Measurements from ENCODE around the gene EDN1.
"Not testable (repeated sequence)": the region's sequence is repeated elsewhere in the genome, so short reads cannot be mapped to it uniquely, and the experiment has no call there.

The EDN1 gene

GRCh38 chr6:12294851-12295536 is 4.8 kb downstream of the EDN1 start:
- no peak for FAIRE-seq

DNA sequence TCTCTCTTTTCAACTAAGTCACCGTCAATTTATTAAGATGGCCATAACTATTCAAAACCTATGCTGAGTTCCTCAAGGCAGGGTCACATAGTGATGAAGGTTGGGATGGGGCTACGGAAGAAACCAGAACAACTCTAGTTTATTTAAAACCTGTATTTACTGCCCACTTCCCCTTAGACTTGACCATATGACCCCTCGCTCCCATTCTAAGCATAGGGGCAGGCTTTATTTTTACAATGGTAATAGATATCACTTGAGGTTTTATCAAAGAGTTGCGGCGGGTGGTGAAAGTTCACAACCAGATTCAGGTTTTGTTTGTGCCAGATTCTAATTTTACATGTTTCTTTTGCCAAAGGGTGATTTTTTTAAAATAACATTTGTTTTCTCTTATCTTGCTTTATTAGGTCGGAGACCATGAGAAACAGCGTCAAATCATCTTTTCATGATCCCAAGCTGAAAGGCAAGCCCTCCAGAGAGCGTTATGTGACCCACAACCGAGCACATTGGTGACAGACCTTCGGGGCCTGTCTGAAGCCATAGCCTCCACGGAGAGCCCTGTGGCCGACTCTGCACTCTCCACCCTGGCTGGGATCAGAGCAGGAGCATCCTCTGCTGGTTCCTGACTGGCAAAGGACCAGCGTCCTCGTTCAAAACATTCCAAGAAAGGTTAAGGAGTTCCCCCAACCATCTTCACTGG is 5.5 kb downstream of the EDN1 start:
- no peak for FAIRE-seq

- FAIRE-seq: no peak
These were observed 6.1 kb downstream of the EDN1 start for GRCh38 chr6:12296255-12296573.

DNA sequence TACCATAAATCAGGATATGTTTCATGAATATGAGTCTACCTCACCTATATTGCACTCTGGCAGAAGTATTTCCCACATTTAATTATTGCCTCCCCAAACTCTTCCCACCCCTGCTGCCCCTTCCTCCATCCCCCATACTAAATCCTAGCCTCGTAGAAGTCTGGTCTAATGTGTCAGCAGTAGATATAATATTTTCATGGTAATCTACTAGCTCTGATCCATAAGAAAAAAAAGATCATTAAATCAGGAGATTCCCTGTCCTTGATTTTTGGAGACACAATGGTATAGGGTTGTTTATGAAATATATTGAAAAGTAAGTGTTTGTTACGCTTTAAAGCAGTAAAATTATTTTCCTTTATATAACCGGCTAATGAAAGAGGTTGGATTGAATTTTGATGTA is 6.4 kb downstream of the EDN1 start:
- no peak for FAIRE-seq

DNA sequence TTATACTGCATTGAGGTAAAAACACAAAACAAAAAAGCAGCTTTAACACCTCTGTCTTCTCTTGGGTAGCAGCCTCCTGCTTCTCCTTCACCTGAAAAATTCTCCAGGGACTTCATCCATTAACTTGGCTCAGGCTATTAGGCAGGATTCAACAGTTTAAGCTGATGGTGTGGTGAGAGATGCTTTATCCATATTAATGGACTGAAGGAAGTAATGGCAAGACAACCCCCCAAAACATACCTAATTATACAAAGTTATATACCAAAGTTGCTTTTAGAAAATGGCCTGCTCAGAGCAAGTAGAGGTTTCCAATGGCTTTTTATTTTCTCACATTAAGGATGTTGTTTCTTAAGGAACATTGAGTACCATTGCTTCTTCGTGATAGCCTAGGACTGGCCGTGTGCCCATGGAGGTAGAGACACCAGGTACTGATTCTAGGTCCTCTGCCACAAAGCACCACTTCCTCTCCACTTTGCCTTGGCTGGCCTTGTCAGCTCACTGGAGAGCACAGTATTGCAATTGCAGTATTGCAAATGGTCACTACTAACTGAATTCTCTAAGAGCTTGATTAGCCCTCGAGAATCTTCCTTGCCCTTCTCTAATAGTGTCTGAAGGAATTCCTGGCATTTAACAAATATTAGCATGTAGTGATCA is 7.3 kb downstream of the EDN1 start:
- no peak for FAIRE-seq

GRCh38 chr6:12298017-12298978 is 8.1 kb downstream of the EDN1 start:
- no peak for FAIRE-seq

DNA sequence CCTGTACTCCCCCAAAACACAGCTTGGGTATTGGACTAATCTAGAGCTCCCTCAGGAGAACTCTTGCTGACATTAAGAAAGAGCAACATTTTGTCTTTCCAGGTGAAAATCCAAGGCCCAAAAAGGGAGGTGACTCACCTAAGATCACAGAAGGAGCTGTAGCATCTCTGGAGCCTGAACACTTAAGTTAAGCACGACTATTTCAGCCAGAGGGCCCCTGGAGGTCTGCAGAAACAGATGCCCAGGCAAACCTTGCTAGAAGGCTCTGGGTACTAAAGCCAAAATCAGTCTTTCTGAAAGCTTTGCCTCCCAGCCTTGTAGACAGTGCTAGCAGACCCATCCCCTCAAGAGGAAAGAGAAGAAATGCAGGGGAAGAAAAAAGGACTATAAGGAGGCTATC is 8.8 kb downstream of the EDN1 start:
- no peak for FAIRE-seq

DNA sequence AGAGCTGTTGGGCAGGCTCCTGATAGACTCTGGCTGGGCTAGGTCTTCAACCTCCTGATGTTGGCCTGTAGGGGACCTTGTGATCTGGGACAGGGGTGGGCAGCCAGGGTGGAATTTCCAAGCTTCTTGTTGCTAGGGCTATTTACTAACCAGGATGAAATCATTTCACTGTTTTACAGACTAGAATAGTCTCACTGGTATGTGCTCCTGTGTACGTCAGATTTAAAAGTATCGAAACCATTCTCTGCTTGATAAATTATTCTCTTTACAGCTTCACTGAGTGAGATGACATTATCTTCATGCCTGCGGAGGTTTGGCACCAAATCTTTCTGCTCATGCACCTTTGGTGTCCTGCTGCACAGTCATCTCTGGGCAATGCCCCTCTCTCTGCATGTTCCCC is 10.9 kb downstream of the EDN1 start:
- FAIRE-seq: no peak

GRCh38 chr6:12304487-12304886 is 14.3 kb downstream of the EDN1 start:
- FAIRE-seq: no peak

- FAIRE-seq: no peak
These were observed 18.9 kb downstream of the EDN1 start for GRCh38 chr6:12309070-12309469.

DNA sequence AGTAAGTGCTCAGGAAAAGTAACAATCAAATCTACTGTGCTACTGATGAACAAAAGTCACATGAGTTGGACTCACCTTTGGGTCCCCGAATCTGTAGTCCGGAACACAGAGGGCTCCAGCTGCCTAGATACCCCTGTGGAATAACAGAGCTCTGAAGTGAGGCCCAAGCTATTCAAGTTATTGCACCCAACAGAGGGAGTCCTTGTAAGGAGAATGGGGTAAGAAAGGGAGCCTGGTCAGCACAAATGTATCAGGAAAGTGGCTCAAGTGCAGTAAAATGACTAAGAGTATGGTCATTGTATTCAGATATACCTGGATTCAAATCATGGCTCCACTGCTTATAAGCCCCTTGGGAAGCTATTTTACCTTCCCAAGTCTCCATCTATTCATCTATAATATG is 20.9 kb downstream of the EDN1 start:
- no peak for FAIRE-seq

DNA sequence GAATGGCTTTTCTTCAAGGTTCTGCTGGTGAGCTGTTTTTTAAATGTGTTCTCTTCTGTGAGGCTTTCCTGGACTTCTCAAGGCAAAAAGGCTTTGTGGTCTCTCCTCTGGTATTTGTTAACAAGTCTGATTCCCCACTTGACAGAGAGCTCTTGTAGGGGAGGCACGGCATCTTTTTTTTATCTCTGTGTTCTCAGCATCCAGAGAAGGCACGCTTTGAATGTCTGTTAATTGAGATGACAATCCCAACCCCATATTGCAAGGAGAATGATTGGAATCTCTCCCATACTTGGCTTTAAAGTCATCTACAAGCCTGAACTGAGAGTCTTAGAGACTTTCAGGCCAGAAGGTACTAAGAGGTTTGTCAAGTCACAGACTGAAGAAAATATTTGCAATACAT is 22.6 kb downstream of the EDN1 start:
- no peak for FAIRE-seq

GRCh38 chr6:12313306-12313991 is 23.3 kb downstream of the EDN1 start:
- FAIRE-seq: no peak

- FAIRE-seq: no peak
These were observed 23.9 kb downstream of the EDN1 start for GRCh38 chr6:12313992-12314589.

DNA sequence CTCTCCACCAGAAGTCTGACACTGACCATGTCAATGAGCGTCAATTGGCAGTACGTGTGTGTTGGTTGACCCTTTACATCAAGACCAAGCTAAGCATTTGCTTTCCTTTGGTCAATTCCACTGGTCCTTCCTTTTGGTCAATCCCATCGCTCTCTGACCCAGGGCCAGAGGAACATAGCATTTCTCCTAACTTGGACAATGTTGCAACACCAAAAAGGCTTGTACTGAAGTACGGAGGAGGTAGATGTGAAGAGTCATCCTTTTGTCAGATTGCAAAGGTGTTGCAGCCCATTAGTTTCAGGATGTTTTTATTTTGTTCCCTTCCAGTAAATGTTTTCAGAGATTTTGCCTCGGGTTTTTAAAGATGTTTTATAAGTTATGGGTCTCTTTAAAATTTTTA is 24.6 kb downstream of the EDN1 start:
- FAIRE-seq: no peak

DNA sequence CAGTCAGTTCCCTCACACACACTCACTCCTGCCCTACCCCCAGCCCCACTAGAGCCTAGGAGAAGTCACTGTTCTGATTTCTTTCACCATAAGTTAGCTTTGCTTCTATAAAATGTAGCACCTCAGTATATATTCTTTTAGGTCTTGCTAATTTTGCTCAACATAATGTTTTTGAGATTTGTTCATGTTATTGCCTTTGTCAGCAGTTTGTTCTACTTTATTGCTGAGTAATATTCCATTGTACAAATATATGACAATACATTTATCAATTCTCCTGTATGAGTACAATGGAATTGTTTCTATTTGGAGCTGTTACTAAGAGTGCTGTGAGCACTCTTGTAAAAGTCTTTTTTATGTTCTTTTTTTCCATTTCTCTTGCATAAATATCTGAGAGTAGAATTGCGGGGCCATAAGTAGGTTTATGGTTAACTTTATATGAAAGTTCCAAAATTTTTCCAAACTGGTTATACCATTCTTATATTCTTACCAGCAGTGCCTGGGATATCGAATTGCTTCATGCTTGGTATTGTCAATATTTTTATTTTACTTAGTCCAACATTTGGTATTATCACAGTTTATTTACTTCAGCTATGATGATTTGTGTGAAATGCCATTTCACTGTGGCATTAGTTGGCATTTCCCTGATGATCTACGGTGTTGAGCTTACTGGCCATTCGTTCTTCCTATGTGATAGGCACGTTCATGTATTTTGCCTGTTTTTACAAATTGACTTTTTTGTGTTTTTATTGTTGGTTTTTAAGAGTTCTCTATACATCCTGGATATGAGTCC is 25.3 kb downstream of the EDN1 start:
- no peak for FAIRE-seq

DNA sequence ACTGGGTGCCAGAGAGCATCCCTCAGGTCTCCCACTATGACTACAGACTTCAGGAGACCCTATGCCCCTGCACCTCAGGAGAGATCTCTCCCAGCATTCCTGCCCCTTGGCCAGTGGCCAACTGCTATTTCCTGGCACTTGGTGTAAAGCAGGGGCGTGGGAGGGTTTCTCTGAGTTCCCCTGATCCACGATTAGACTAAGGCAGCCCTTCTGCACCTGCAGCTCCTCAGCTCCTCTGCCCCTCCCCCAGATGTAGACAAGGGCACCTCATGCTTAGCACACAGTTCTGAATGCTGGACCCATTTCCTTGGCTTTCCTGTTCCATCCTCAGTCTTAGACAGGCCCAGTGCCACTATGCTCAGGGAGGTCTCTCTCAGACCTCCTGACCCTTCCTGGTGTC is 28.6 kb downstream of the EDN1 start:
- no peak for FAIRE-seq

DNA sequence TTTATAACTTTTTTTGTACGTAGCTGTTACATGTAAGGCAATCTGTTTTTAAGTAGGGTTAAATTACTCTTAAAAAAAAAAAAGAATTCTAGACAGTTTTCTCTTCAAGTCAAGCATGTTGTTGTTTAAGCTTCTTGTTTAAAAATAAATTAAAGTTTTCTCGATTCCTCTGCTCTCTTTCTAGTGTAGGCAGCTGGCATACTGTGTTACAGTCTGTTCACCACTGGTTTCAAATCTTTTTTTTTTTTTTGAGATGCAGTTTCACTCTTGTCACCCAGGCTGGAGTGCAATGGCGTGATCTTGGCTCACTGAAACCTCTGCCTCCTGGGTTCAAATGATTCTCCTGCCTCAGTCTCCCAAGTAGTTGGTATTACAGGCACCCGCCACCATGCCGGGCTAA is 29.9 kb downstream of the EDN1 start:
- not testable (repeated sequence) for FAIRE-seq

DNA sequence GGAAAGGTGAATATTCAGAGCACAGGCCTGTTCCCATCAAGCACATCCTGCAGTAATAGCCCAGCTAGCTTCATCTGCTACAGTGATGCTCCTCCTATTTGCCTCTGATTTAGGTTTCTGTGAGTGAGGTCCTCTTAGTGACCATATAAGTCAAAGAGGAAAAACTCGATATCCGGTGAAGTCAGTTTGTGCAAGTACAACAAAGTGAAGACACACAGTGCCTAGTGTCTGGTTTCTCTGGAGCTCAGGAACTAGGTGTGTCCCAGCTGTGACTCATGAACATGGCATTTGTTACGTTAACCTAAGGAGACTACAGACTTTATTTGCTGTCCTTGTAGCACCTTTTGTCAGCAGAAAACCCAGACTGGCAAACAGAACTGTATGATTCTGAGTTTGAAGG is 33.9 kb downstream of the EDN1 start:
- FAIRE-seq: peak; percentile 57

DNA sequence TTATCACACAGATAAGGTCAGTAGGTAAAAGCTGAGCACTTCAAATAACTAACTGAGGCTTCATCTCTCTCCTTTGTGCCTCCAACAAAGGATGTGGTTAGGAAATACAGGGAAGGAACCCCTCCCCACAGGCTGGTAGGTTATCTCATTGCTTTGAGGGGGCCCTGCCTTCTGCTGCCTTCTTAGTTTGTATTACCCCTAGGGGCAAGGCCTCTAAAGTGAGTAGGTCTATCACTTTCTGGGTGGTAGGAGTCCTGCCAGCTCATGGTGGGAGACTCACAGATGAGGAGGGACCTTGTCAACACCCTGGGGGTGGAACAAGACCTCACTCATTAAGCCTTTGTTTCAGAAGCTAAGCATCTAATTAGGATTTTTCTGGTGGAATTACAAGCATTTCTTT is 34.6 kb downstream of the EDN1 start:
- no peak for FAIRE-seq

DNA sequence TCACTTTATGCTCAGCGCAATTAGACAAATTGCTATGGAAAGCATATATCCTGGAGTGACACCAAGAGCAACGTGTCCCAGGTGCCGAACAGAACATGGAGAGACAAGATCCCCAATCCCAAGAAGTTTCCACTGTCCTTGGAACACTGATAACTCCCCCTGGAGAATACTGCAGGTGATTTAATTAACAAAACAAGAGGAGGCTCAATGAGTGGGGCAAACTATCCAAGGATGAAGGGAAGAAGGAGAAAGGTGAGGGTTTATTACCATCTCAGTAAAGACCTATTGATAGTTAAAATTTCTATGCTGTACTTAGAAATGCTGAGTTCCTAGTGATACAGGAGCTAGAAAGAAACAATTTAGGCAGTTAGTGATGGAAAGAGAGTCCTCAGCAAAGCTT is 35.7 kb downstream of the EDN1 start:
- FAIRE-seq: no peak
